Vagina (tissue), 2 donors: Measurements from ENCODE around the gene LRRC4B. TPM values are rescaled to one million over a fixed set of nuclear protein-coding genes. Genes with fewer than 3 reads are reported as not detected.

Experiments
- DNase-seq, 2 donors: peaks; one replicate each; pipeline ENCODE4 v3.0.0-alpha.2; 2017; ENCODE audit errors: extremely low spot score in 2 of 2
- H3K27ac ChIP-seq: fragments of 200-600 bp; sonication (generic); one replicate; pipeline ENCODE4 v1.5.1; 2019
- H3K27me3 ChIP-seq: fragments of 200-600 bp; sonication (generic); one replicate; pipeline ENCODE4 v1.5.1; 2019
- H3K36me3 ChIP-seq, 2 donors: fragments of 200-600 bp; sonication (generic); one replicate each; pipeline ENCODE4 v1.5.1; 2017 to 2019
- H3K4me1 ChIP-seq: fragments of 200-600 bp; sonication (generic); one replicate; pipeline ENCODE4 v1.5.1; 2019
- H3K4me3 ChIP-seq, 2 donors: fragments of 200-600 bp; sonication (generic); 1 replicate in 1 of 2; 2 replicates in 1 of 2; pipeline ENCODE4 v1.5.1; 2016 to 2019
- H3K9me3 ChIP-seq: fragments of 200-600 bp; sonication (generic); one replicate; pipeline ENCODE4 v1.5.1; 2019
- CTCF ChIP-seq, 3 experiments: fragments of 450-650 bp in 2 of 3; fragments of 200-600 bp in 1 of 3; sonication (generic) in 1 of 3; IDR thresholded peaks; one replicate each; pipeline ENCODE4 v1.5.1; 2017 to 2019; ENCODE audit warnings: antibody characterized with exemption in 3 of 3, mild to moderate bottlenecking in 2 of 3, moderate library complexity in 2 of 3
- POLR2A ChIP-seq, 2 donors: fragments of 450-650 bp; IDR thresholded peaks; one replicate each; pipeline ENCODE4 v1.6.1; 2017; ENCODE audit warnings: antibody characterized with exemption in 2 of 2, mild to moderate bottlenecking in 2 of 2, moderate library complexity in 2 of 2
- POLR2AphosphoS5 ChIP-seq, 2 donors: sonication (generic); formaldehyde crosslinking; IDR thresholded peaks; one replicate each; pipeline ENCODE4 v1.9.0; 2017; ENCODE audit warnings: antibody characterized with exemption in 2 of 2, mild to moderate bottlenecking in 2 of 2, low read depth in 1 of 2; ENCODE audit not compliant: insufficient read depth in 1 of 2
- intact Hi-C: fragments of 100-400 bp; cut with DNase I; formaldehyde crosslinking; loops from one replicate; pipeline ENCODE4 v1.15.1; 2023
- total RNA-seq: library from RNA; depleted of rRNA; stranded (reverse); fragments of >200 nt; gene quantifications from one replicate; pipeline ENCODE4 v1.2.3, GENCODE V29; 2016

The LRRC4B gene
- total RNA-seq, 1 donor from 2014 or later, result 17.9 TPM

GRCh38 chr19:50602935-50603334, 34.7 kb upstream of the LRRC4B start:
- no peaks in the 10 kb centered on the region for H3K27me3 ChIP-seq
- intact Hi-C loops, result no loop called here

GRCh38 chr19:50602496-50602895, 34.3 kb upstream of the LRRC4B start:
- no peak for DNase-seq
- Histone ChIP-seq H3K4me3 (no peak overlapping the region), H3K9me3 (no peaks in the 10 kb centered on the region), H3K27me3 (no peaks in the 10 kb centered on the region), H3K27ac (no peak overlapping the region), H3K4me1 (no peaks in the 10 kb centered on the region), H3K36me3 (no peaks in the 10 kb centered on the region)
- TF ChIP-seq POLR2A (IDR thresholded peaks at IDR 0.05) (no peak), CTCF (IDR thresholded peaks at IDR 0.05) (no peak), POLR2AphosphoS5 (IDR thresholded peaks at IDR 0.05; ENCODE audit: insufficient read depth in 1 of 2, low read depth in 1 of 2) (no peak)
- intact Hi-C loops, result no loop called here

More at GRCh38 chr19:50602935-50603334, 34.7 kb upstream of the LRRC4B start:
- no peak for TF ChIP-seq POLR2A (IDR thresholded peaks at IDR 0.05)
- no peak for TF ChIP-seq CTCF (IDR thresholded peaks at IDR 0.05)
- TF ChIP-seq POLR2AphosphoS5 (IDR thresholded peaks at IDR 0.05; ENCODE audit: insufficient read depth in 1 of 2, low read depth in 1 of 2), result no peak
- Histone ChIP-seq H3K36me3 (no peaks in the 10 kb centered on the region), H3K4me1 (no peaks in the 10 kb centered on the region), H3K9me3 (no peaks in the 10 kb centered on the region), H3K27ac (no peak overlapping the region), H3K4me3 (no peak overlapping the region)
- no peak for DNase-seq

DNA sequence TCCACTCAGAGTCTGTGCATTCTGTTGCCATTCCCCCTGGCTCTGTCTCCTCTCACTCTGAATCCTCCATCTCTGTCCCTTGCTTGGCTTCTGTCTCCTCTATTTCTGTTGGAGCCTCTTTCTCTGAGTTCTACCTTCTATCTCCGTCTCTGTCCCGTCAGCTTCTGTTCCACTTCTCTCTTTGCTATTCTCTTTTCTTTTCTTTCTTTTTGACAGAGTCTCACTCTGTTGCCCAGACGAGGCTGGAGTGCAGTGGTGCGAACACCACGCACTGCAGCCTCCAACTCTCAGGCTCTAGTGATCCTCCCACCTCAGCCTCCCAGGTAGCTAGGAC, 33.8 kb upstream of the LRRC4B start:
- intact Hi-C loops, result no loop called here
- no peak overlapping the region for H3K27ac ChIP-seq
- H3K36me3 ChIP-seq, result no peaks in the 10 kb centered on the region
- H3K4me3 ChIP-seq, result no peak overlapping the region
- no peaks in the 10 kb centered on the region for H3K4me1 ChIP-seq
- no peaks in the 10 kb centered on the region for H3K27me3 ChIP-seq
- no peak for DNase-seq
- TF ChIP-seq POLR2AphosphoS5 (IDR thresholded peaks at IDR 0.05; ENCODE audit: insufficient read depth in 1 of 2, low read depth in 1 of 2) (no peak), POLR2A (IDR thresholded peaks at IDR 0.05) (no peak), CTCF (IDR thresholded peaks at IDR 0.05) (no peak)
- no peaks in the 10 kb centered on the region for H3K9me3 ChIP-seq

GRCh38 chr19:50601407-50602088, 33.3 kb upstream of the LRRC4B start:
- DNase-seq, result no peak
- Histone ChIP-seq H3K9me3 (no peaks in the 10 kb centered on the region), H3K27me3 (no peaks in the 10 kb centered on the region), H3K27ac (no peak overlapping the region), H3K4me1 (no peaks in the 10 kb centered on the region), H3K4me3 (no peak overlapping the region), H3K36me3 (no peaks in the 10 kb centered on the region)
- intact Hi-C loops, result no loop called here
- no peak for TF ChIP-seq POLR2AphosphoS5 (IDR thresholded peaks at IDR 0.05; ENCODE audit: insufficient read depth in 1 of 2, low read depth in 1 of 2)
- no peak for TF ChIP-seq CTCF (IDR thresholded peaks at IDR 0.05)
- no peak for TF ChIP-seq POLR2A (IDR thresholded peaks at IDR 0.05)

- no peak overlapping the region for H3K27ac ChIP-seq
- H3K4me1 ChIP-seq, result no peaks in the 10 kb centered on the region
- H3K4me3 ChIP-seq, result no peak overlapping the region
- no peaks in the 10 kb centered on the region for H3K36me3 ChIP-seq
- TF ChIP-seq CTCF (IDR thresholded peaks at IDR 0.05) (no peak), POLR2A (IDR thresholded peaks at IDR 0.05) (no peak), POLR2AphosphoS5 (IDR thresholded peaks at IDR 0.05; ENCODE audit: insufficient read depth in 1 of 2, low read depth in 1 of 2) (no peak)
- intact Hi-C loops, result no loop called here
- no peak for DNase-seq
- no peaks in the 10 kb centered on the region for H3K9me3 ChIP-seq
- no peaks in the 10 kb centered on the region for H3K27me3 ChIP-seq
Observed at GRCh38 chr19:50599427-50599826, 31.2 kb upstream of the LRRC4B start.
